Neural cell (in vitro differentiated cells): ENCODE results near the gene MAPK4. TPM values are rescaled to one million over a fixed set of nuclear protein-coding genes. Genes with fewer than 3 reads are reported as not detected.

ENCODE experiments used
- H2AFZ ChIP-seq: fragments of 200-600, 300-800 bp; sonication (generic), shearing (Covaris generic); 2 replicates; pipeline ENCODE4 v1.6.0; 2014; ENCODE audit warnings: low read depth, mild to moderate bottlenecking, antibody characterized with exemption, low read length, moderate library complexity
- H3F3A ChIP-seq: fragments of 200-600 bp; shearing (Covaris generic); 2 replicates; pipeline ENCODE4 v1.6.1; 2016; ENCODE audit warnings: mild to moderate bottlenecking, moderate library complexity, mixed read lengths, antibody characterized with exemption, low read length; ENCODE audit not compliant: insufficient read depth, poor library complexity, severe bottlenecking
- H3K27ac ChIP-seq: fragments of 200-600, 300-800 bp; sonication (generic), shearing (Covaris generic); 2 replicates; pipeline ENCODE4 v1.5.1; 2014; ENCODE audit warnings: mild to moderate bottlenecking, low read length, moderate library complexity
- H3K27me3 ChIP-seq: fragments of 300-800, 200-600 bp; sonication (generic), shearing (Covaris generic); 2 replicates; pipeline ENCODE4 v1.6.0; 2014; ENCODE audit warnings: mild to moderate bottlenecking, low read depth, low read length, moderate library complexity; ENCODE audit not compliant: insufficient read depth
- H3K36me3 ChIP-seq: fragments of 300-800, 200-600 bp; sonication (generic), shearing (Covaris generic); 2 replicates; pipeline ENCODE4 v1.5.1; 2014; ENCODE audit warnings: mild to moderate bottlenecking, antibody characterized with exemption, low read length, moderate library complexity; ENCODE audit not compliant: insufficient read depth
- H3K4me2 ChIP-seq: fragments of 300-800, 200-600 bp; sonication (generic), shearing (Covaris generic); 2 replicates; pipeline ENCODE4 v1.6.0; 2014; ENCODE audit warnings: mild to moderate bottlenecking, low read length
- H3K4me3 ChIP-seq: fragments of 300-800, 200-600 bp; sonication (generic), shearing (Covaris generic); 2 replicates; pipeline ENCODE4 v1.5.1; 2014; ENCODE audit warnings: mild to moderate bottlenecking, low read length, moderate library complexity
- H3K79me2 ChIP-seq: fragments of 200-600 bp; shearing (Covaris generic); replicated peaks from 2 replicates; pipeline ENCODE4 v1.6.0; 2014; ENCODE audit warnings: mild to moderate bottlenecking, low read length, moderate library complexity; ENCODE audit not compliant: insufficient read depth
- H3K9ac ChIP-seq: fragments of 300-800, 200-600 bp; sonication (generic), shearing (Covaris generic); 2 replicates; pipeline ENCODE4 v1.6.1; 2016; ENCODE audit warnings: mild to moderate bottlenecking, low read length, mixed read lengths
- H3K9me2 ChIP-seq: fragments of 200-600 bp; shearing (Covaris generic); 2 replicates; pipeline ENCODE4 v1.6.1; 2016; ENCODE audit warnings: mild to moderate bottlenecking, low read length, mixed read lengths; ENCODE audit not compliant: insufficient read depth
- H3K9me3 ChIP-seq: fragments of 200-600, 300-800 bp; sonication (generic), shearing (Covaris generic); 2 replicates; pipeline ENCODE4 v1.6.1; 2016; ENCODE audit warnings: mild to moderate bottlenecking, mixed run types, low read length, moderate library complexity, mixed read lengths
- H4K20me1 ChIP-seq: fragments of 200-600 bp; shearing (Covaris generic); 2 replicates; pipeline ENCODE4 v1.6.1; 2016; ENCODE audit warnings: mild to moderate bottlenecking, mixed run types; ENCODE audit not compliant: insufficient read depth
- CTCF ChIP-seq: fragments of 450-650 bp; IDR thresholded peaks from 2 replicates; pipeline ENCODE4 v1.5.1; 2014; ENCODE audit warnings: antibody characterized with exemption, mild to moderate bottlenecking, moderate library complexity; ENCODE audit not compliant: poor library complexity, severe bottlenecking
- EP300 ChIP-seq: fragments of 450-650 bp; conservative IDR thresholded peaks from 2 replicates; pipeline ENCODE4 v1.6.1; 2014; ENCODE audit warnings: antibody characterized with exemption, mild to moderate bottlenecking, moderate library complexity; ENCODE audit not compliant: poor library complexity, severe bottlenecking
- EZH2 ChIP-seq: fragments of 200-600, 300-800 bp; shearing (Covaris generic), sonication (generic); IDR thresholded peaks from 2 replicates; pipeline ENCODE4 v1.6.1; 2014; ENCODE audit warnings: antibody characterized with exemption, low read length, borderline replicate concordance, mild to moderate bottlenecking; ENCODE audit not compliant: insufficient read depth, poor library complexity, severe bottlenecking
- MXI1 ChIP-seq: fragments of 450-650 bp; conservative IDR thresholded peaks from 2 replicates; pipeline ENCODE4 v1.6.1; 2014; ENCODE audit warnings: antibody characterized with exemption, mild to moderate bottlenecking; ENCODE audit not compliant: poor library complexity, severe bottlenecking
- POLR2AphosphoS5 ChIP-seq: IDR thresholded peaks from 2 replicates; pipeline ENCODE4 v1.6.1; 2012
- RAD21 ChIP-seq: fragments of 450-650 bp; conservative IDR thresholded peaks from 2 replicates; pipeline ENCODE4 v1.6.1; 2014; ENCODE audit warnings: antibody characterized with exemption, mild to moderate bottlenecking, moderate library complexity
- SMC3 ChIP-seq: fragments of 450-650 bp; conservative IDR thresholded peaks from 2 replicates; pipeline ENCODE4 v1.6.1; 2014; ENCODE audit warnings: antibody characterized with exemption, mild to moderate bottlenecking, moderate library complexity; ENCODE audit not compliant: poor library complexity
- TAF1 ChIP-seq: IDR thresholded peaks from 2 replicates; pipeline ENCODE4 v1.6.1; 2012; ENCODE audit warnings: low read depth
- polyA plus RNA-seq: library from polyadenylated mRNA; depleted of rRNA; stranded (reverse); fragments of >200 nt; gene quantifications from 2 replicates; pipeline ENCODE4 v1.2.3, GENCODE V29; 2014
- TF ChIP-seq, protein P1 (sequence below): IDR thresholded peaks from 2 replicates; pipeline ENCODE4 v1.6.1; 2012; ENCODE audit warnings: borderline replicate concordance

MAPK4 gene
- polyA plus RNA-seq, 1 donor from 2014 or later = 12.7 TPM

- no peak overlapping the region for H3K4me3 ChIP-seq
- H3F3A ChIP-seq = no peaks in the 10 kb centered on the region
- H2AFZ ChIP-seq = no peak overlapping the region
- H3K9me2 ChIP-seq = no peaks in the 10 kb centered on the region
- H3K4me2 ChIP-seq = no peak overlapping the region
- no peak overlapping the region for H3K27ac ChIP-seq
- H3K79me2 ChIP-seq = no peaks in the 10 kb centered on the region
- TF ChIP-seq MXI1 (no peak), POLR2AphosphoS5 (no peak), TAF1 (no peak), EZH2 (no peak), RAD21 (no peak), CTCF (no peak), SMC3 (no peak), EP300 (no peak)
- TF ChIP-seq, protein P1, sequence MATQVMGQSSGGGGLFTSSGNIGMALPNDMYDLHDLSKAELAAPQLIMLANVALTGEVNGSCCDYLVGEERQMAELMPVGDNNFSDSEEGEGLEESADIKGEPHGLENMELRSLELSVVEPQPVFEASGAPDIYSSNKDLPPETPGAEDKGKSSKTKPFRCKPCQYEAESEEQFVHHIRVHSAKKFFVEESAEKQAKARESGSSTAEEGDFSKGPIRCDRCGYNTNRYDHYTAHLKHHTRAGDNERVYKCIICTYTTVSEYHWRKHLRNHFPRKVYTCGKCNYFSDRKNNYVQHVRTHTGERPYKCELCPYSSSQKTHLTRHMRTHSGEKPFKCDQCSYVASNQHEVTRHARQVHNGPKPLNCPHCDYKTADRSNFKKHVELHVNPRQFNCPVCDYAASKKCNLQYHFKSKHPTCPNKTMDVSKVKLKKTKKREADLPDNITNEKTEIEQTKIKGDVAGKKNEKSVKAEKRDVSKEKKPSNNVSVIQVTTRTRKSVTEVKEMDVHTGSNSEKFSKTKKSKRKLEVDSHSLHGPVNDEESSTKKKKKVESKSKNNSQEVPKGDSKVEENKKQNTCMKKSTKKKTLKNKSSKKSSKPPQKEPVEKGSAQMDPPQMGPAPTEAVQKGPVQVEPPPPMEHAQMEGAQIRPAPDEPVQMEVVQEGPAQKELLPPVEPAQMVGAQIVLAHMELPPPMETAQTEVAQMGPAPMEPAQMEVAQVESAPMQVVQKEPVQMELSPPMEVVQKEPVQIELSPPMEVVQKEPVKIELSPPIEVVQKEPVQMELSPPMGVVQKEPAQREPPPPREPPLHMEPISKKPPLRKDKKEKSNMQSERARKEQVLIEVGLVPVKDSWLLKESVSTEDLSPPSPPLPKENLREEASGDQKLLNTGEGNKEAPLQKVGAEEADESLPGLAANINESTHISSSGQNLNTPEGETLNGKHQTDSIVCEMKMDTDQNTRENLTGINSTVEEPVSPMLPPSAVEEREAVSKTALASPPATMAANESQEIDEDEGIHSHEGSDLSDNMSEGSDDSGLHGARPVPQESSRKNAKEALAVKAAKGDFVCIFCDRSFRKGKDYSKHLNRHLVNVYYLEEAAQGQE = no peak
- H3K36me3 ChIP-seq = no peaks in the 10 kb centered on the region
- H3K9me3 ChIP-seq = no peaks in the 10 kb centered on the region
- H3K27me3 ChIP-seq = no peaks in the 10 kb centered on the region
- no peaks in the 10 kb centered on the region for H4K20me1 ChIP-seq
- H3K9ac ChIP-seq = no peak overlapping the region
Observed at GRCh38 chr18:50742952-50743351, 183.1 kb downstream of the MAPK4 start.

- Histone ChIP-seq H3K9me2 (no peaks in the 10 kb centered on the region), H3K79me2 (no peaks in the 10 kb centered on the region), H3K9ac (no peak overlapping the region), H2AFZ (no peak overlapping the region), H3K27ac (no peak overlapping the region), H4K20me1 (no peaks in the 10 kb centered on the region), H3F3A (no peaks in the 10 kb centered on the region), H3K27me3 (no peaks in the 10 kb centered on the region), H3K4me2 (no peak overlapping the region), H3K36me3 (no peaks in the 10 kb centered on the region), H3K4me3 (no peak overlapping the region), H3K9me3 (no peaks in the 10 kb centered on the region)
- TF ChIP-seq SMC3 = no peak
- TF ChIP-seq, protein P1 = no peak
Observed at GRCh38 chr18:50744253-50744652, 184.4 kb downstream of the MAPK4 start.
